GM21360 (cell line): ENCODE measurements around the gene DVL3.

Experiments used
- ATAC-seq: cut with Tn5 transposase; IDR thresholded peaks from one replicate; pipeline ENCODE4 v1.9.1; 2021; ENCODE audit warnings: mild to moderate bottlenecking, moderate library complexity; ENCODE audit not compliant: unreplicated experiment

Gene DVL3

GRCh38 chr3:184176377-184177330 is 21.5 kb downstream of the DVL3 start:
- ATAC-seq, result no peak

- no peak for ATAC-seq
Observed at GRCh38 chr3:184177331-184177731, 22.2 kb downstream of the DVL3 start.

- no peak for ATAC-seq
Observed at GRCh38 chr3:184177767-184178306, 22.7 kb downstream of the DVL3 start.

GRCh38 chr3:184178521-184179138 is 23.5 kb downstream of the DVL3 start:
- ATAC-seq, result no peak

DNA sequence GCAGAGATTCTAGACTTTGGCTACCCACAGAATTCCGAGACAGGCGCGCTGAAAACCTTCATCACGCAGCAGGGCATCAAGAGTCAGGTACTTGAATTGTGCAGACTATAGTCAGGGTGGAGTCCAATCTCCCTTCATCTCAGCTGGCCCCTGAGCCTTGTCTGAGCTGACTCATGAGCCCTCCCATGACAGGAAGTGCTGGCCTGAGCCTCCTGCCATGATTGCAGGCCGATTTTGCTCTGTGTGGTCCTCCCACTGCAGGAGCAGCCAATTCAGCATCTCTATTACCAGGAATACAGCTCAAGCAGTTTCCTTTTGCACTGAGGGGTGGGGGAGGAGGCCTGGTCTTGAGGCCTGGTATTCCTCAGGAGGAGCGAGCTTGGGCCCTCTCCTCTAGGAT is 25.0 kb downstream of the DVL3 start:
- ATAC-seq, result no peak

- ATAC-seq, result no peak
Observed at GRCh38 chr3:184181596-184181995, 26.4 kb downstream of the DVL3 start.

DNA sequence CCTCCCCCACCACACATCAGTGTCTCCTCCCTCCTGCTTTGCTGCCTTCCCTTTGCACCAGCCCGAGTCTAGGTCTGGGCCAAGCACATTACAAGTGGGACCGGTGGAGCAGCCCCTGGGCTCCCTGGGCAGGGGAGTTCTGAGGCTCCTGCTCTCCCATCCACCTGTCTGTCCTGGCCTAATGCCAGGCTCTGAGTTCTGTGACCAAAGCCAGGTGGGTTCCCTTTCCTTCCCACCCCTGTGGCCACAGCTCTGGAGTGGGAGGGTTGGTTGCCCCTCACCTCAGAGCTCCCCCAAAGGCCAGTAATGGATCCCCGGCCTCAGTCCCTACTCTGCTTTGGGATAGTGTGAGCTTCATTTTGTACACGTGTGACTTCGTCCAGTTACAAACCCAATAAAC is 28.5 kb downstream of the DVL3 start:
- ATAC-seq, result no peak

DNA sequence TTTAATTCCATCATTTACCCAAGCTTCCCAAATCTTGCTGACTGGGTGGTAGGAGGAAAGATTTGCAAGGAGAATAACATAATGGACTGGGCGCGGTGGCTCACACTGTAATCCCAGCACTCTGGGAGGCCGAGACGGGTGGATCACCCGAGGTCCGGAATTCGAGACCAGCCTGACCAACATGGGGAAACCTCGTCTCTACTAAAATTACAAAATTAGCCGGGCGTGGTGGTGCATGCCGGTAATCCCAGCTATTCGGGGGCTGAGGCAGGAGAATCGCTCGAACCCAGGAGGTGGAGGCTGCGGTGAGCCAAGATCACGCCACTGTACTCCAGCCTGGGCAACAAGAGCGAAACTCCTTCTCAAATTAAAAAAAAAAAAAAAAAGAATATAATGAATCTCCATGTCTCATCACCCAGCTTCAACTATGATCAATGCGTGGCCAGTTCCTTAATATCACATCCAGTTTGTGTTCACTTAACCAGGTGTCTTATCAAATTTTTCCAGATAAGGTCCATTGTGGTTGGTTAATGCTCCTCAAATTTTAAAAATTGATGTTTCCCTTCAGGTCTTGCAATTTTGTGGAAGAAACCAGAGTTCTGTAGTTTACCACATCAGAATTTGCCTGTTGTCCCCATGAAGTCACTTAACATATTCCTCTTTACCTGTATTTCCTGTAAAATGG is 29.5 kb downstream of the DVL3 start:
- no peak for ATAC-seq

- peak; percentile 85 for ATAC-seq
Observed at GRCh38 chr3:184185461-184186183, 30.4 kb downstream of the DVL3 start.

DNA sequence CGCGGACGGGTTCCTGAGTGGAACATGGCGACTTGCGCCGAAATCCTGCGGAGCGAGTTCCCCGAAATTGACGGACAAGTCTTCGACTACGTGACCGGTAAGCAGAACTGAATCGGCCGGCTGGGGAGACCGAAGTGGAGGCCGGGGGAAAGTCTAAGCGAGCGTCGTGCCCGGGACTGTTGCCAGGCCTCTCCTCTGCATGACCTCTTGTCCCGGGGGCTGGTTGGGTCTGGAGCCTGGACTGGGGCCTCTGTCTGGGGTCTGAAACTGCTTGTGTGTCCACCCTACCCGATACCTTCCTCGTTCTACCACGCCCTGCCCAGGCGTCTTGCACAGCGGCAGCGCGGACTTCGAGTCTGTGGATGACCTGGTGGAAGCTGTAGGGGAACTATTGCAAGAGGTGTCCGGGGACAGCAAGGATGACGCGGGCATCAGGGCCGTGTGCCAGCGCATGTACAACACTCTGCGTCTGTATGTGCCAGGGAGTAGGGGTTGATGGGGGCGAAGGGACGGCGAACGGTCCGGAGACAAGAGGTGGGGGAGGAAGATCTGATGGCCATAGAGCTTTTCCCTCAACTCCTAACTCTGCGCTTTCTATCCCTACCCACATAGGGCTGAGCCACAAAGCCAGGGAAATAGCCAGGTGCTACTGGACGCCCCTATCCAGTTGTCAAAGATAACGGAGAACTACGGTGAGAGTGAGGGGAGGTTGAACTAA is 31.2 kb downstream of the DVL3 start, which contains the start of gene ABCF3:
Gene ABCF3, plus strand, starts transcription at position 16 of the 718 bp plus-strand sequence. Its CDS starts 9 bp downstream, at position 25.
- ATAC-seq, result peak; percentile 17

GRCh38 chr3:184186902-184187207 is 31.7 kb downstream of the DVL3 start:
- no peak for ATAC-seq

GRCh38 chr3:184188080-184188479 is 32.9 kb downstream of the DVL3 start:
- no peak for ATAC-seq

GRCh38 chr3:184189421-184189820 is 34.2 kb downstream of the DVL3 start:
- ATAC-seq, result no peak

GRCh38 chr3:184192889-184193288 is 37.7 kb downstream of the DVL3 start:
- no peak for ATAC-seq

GRCh38 chr3:184193991-184194539 is 38.9 kb downstream of the DVL3 start:
- no peak for ATAC-seq

DNA sequence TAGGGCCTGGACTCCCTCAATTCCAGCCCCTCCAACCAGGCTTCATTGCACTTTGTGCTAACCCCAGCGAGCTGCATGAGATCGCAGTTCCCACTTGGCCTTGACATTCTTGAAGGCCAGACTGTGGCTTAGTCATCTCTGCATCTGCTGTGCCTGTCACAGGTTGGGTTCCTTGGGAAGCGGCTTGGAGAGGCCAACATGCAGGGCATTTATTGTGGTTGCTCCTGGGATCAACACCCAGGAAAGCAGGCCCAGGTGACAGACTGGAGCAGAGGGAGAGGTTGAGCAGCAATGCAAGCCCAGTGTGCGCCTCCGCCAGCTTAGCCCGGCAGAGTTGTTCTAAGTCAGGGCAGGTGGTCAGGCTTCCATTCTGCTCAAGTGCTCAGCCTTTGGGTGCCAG is 41.4 kb downstream of the DVL3 start:
- ATAC-seq, result no peak

GRCh38 chr3:184198509-184198908 is 43.3 kb downstream of the DVL3 start:
- ATAC-seq, result no peak

- no peak for ATAC-seq
Observed at GRCh38 chr3:184200825-184201224, 45.6 kb downstream of the DVL3 start.

- no peak for ATAC-seq
Observed at GRCh38 chr3:184203526-184203925, 48.3 kb downstream of the DVL3 start.
